GM18907 (cell line): ENCODE results near the gene FITM1.

Experiments
- ATAC-seq: cut with Tn5 transposase; IDR thresholded peaks from one replicate; pipeline ENCODE4 v1.9.1; 2021; ENCODE audit warnings: mild to moderate bottlenecking, moderate library complexity; ENCODE audit not compliant: unreplicated experiment

Gene FITM1

GRCh38 chr14:24130380-24130716, at the start of gene FITM1:
Gene FITM1, plus strand, starts transcription at chr14:24130659. Its CDS starts 905 bp downstream, at chr14:24131564.
- no peak for ATAC-seq

- peak; percentile 92 for ATAC-seq
Observed at GRCh38 chr14:24080888-24081738, 49.3 kb upstream of the FITM1 start.

GRCh38 chr14:24081739-24082211, 48.7 kb upstream of the FITM1 start:
- ATAC-seq = no peak

DNA sequence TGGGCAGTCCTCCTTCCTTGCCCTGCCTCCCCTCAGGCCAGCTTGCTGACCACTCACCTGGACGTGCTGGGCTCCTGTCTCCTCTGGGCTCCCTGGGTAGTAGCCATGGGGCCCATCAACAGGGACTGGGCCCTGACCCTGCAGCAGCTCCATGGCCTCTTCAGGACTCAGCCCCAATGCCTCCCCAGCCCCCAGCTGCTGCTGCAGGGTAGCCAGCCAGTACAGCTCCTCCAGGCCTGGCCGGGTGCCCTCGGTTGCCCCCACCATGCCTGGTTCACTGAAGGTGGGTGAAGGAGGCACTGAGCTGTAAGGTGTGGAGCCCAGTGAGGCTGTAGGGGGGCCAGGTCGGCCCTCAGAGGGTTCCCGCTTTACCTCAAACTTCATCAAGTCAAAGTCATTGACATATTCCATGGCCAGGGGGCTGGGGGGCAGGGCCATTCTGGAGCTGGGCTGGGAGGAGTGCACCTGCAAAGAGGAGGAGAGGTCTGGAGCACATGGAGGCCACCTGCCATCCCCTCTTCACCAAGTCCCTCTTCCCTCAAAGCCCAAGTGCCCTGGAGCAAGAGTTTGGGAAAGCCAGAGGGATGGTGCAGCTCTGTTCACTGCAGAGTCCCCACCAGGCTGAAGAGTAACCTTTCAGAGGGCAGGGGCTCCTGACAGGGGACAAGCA, 47.9 kb upstream of the FITM1 start:
- no peak for ATAC-seq

GRCh38 chr14:24083462-24083861, 47.0 kb upstream of the FITM1 start:
- ATAC-seq = no peak

GRCh38 chr14:24084440-24084839, 46.0 kb upstream of the FITM1 start:
- no peak for ATAC-seq

DNA sequence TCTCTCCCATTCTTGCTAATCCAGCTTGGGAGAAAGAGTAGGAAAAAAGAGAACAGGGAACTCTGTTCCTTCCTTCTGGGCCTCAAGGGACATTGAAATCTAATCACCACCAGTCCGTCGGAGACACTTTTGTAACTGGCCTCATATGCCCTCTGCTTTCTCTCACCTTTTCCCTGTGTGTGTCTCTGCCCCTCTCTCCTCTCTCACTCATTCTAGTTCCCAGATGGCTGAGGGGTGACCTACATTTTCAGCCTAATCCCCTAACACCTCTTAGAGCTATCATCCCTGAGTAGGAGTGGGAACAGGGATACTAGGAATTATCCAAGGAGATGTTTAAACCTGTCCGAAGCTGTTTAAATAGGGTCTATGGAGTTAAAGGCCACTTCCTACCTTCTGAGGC, 45.2 kb upstream of the FITM1 start:
- no peak for ATAC-seq

DNA sequence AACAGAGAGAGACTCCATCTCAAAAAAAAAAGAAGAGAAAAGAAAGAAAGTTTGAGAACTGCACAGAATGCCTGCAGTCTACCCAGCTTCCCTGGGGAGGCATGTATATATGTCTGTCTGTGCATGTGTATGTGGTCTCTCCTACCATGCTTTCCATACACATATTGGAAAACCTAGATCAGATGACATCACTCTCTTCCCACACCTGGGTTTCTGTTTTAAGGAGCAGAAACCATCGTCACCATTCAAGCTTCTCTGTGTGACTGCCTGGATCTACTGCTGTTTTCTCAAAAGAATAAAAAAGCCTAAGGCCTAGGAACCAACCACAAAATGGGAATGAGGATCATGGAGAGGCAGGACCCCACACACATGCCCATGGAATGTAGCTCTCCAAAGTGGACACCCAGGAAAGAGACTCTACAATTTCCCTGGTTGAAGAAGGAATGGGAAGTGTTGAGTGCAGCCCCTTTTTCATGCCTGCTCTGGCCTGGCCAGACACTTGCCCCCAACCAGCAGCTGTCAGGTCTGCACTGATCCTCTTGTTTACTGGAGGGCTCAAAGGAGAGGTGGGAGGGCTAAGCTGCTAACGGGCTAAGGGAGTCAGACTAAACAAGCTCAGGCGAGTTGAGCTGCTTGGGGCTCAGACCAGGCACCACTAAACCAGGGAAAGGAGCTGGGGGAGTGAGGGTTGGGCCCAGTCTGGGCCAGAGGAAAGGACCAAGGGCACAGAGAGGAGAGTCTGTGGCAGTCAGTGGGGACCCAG, 44.1 kb upstream of the FITM1 start:
- no peak for ATAC-seq

DNA sequence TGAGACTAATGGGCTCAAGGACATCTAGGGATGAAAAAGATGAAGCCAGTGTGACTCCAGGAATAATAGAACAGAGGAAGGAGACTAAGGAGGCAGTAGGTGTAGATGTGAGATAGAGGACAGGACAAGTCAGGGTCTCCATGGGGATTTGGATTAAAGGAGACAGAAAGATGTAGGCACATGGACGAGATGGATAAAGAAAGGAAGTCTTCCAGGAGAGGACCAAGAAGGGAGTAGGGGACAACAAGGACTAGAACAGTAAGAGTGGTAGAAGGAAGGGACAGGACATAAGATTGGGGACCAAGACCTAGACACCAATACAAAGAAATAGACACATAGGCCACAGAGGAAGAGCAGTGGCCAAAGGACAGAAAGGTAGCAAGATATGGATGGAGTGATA, 43.5 kb upstream of the FITM1 start:
- ATAC-seq = no peak

- ATAC-seq = no peak
Observed at GRCh38 chr14:24088095-24088494, 42.4 kb upstream of the FITM1 start.

DNA sequence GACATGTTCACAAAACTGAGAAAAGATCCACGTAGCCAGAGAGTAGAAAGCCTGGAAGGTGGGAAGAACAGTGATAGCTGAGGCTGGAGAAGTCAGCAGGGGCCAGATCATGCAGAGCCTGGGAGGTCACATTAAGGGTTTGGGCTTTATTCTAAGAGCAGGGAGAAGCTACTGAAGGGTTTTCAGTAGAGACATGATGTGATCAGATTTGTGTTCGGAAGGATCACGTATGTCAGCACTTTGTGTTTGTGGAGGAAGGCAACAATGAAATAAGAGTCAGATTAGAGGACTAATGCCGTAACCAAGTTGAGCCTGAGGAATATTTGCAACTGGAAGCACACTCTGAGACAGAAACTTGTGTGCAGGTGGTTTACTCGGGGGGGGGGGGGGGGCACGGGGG, 40.6 kb upstream of the FITM1 start:
- no peak for ATAC-seq

GRCh38 chr14:24092110-24092504, 38.4 kb upstream of the FITM1 start:
- ATAC-seq = no peak

GRCh38 chr14:24092505-24093206, 37.8 kb upstream of the FITM1 start:
- no peak for ATAC-seq

DNA sequence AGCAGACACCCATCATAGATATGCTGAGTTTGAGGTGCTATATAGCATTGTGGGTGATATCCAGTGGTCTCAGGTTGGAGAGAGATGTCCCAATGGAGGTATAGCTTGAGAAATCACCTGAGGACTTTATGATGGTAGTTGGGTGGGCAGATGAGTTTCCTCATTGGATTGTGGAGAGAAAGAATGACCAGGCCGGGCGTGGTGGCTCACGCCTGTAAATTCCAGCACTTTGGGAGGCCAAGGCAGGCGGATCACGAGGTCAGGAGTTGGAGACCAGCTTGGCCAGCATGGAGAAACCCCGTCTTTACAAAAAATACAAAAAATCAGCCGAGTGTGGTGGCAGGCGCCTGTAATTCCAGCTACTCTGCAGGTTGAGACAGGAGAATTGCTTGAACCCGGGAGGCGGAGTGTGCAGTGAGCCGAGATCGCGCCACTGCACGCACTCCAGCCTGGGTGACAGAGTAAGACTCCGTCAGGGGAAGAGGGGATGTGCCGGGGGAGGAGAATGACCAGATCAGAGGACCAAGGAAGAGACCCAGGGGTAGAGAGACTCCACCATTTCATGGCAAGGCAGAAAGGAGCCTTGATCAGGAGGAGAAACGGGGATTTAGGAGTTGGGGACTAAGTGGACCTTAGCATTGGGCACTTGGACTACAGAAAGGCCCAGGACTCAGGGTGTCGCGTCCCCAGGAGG, 37.1 kb upstream of the FITM1 start:
- ATAC-seq = no peak

- peak; percentile 60 for ATAC-seq
Observed at GRCh38 chr14:24093901-24094840, 36.3 kb upstream of the FITM1 start, which contains the start of gene PCK2. Gene PCK2, plus strand, starts transcription at chr14:24094311. Its CDS starts 95 bp downstream, at chr14:24094406.

GRCh38 chr14:24094841-24095270, 35.6 kb upstream of the FITM1 start:
- peak; percentile 1 for ATAC-seq

GRCh38 chr14:24095271-24096068, 35.0 kb upstream of the FITM1 start:
- peak; percentile 70 for ATAC-seq

GRCh38 chr14:24096545-24097181, 33.8 kb upstream of the FITM1 start:
- no peak for ATAC-seq
